DOHH2 (cell line): Measurements from ENCODE around the gene PRAF2.

Experiments
- EZH2phosphoT487 ChIP-seq: fragments of 200-600 bp; sonication (generic); IDR thresholded peaks from 2 replicates; pipeline ENCODE4 v1.6.1; 2017; ENCODE audit warnings: borderline replicate concordance, mild to moderate bottlenecking, antibody characterized with exemption, low read length, moderate library complexity, mixed read lengths
- TF ChIP-seq, protein P1 (sequence below): fragments of 200-600 bp; sonication (generic); IDR thresholded peaks from one replicate; pipeline ENCODE4 v1.5.1; 2014; ENCODE audit warnings: antibody characterized with exemption, mild to moderate bottlenecking, low read depth, low read length; ENCODE audit not compliant: poor library complexity, severe bottlenecking

DNA sequence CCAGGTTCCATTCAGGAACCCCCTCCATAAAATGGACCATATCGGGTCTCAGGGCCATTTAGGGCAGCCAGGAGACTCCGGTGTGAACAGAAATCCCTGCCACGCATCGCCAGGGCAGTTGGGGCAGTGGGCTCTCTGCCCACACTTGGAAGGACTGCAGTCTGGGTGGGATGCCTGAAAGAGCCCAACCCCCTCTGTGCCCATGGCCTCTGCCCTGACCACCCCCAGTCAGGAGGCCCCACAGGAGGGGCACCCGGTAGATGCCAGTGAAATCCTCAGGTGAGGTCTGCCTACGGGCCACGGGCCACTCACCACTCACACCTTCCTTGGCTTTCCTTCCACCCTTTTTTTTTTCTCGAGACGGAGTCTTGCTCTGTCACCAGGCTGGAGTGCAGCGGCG, 4.8 kb downstream of the PRAF2 start:
- TF ChIP-seq, protein P1, sequence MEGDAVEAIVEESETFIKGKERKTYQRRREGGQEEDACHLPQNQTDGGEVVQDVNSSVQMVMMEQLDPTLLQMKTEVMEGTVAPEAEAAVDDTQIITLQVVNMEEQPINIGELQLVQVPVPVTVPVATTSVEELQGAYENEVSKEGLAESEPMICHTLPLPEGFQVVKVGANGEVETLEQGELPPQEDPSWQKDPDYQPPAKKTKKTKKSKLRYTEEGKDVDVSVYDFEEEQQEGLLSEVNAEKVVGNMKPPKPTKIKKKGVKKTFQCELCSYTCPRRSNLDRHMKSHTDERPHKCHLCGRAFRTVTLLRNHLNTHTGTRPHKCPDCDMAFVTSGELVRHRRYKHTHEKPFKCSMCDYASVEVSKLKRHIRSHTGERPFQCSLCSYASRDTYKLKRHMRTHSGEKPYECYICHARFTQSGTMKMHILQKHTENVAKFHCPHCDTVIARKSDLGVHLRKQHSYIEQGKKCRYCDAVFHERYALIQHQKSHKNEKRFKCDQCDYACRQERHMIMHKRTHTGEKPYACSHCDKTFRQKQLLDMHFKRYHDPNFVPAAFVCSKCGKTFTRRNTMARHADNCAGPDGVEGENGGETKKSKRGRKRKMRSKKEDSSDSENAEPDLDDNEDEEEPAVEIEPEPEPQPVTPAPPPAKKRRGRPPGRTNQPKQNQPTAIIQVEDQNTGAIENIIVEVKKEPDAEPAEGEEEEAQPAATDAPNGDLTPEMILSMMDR: no peak
- no peak for TF ChIP-seq EZH2phosphoT487
